ENCODE data around the gene FHOD3. TPM values are rescaled to one million over a fixed set of nuclear protein-coding genes. Genes with fewer than 3 reads are reported as not detected.
A peak's percentile ranks its signal among the peaks of the same experiment; 100 is the strongest.

The FHOD3 gene
- total and polyA plus RNA-seq, 2 of the 8 experiments (the other 6 are each of a cell fraction or from before 2014, with no cell fraction given): 9.7 to 10.5 TPM

- no peak overlapping the region for H4K5ac ChIP-seq (ENCODE audit: insufficient read length, low read depth, low read length)
- no peak overlapping the region for H2BK5ac ChIP-seq (ENCODE audit: low read depth, low read length)
- H4K20me1 ChIP-seq (replicated peaks in 1 of 2; ENCODE audit: control insufficient read depth in 1 of 2, insufficient read depth in 2 of 2, low read length in 2 of 2): no peaks in the 10 kb centered on the region
- no peaks in the 10 kb centered on the region for H3K9me3 ChIP-seq (ENCODE audit: insufficient read depth in 2 of 2, low read depth in 1 of 2, low read length in 1 of 2)
- H2BK120ac ChIP-seq (replicated peaks; ENCODE audit: low read depth, low read length): no peak overlapping the region
- H3K79me2 ChIP-seq (ENCODE audit: control insufficient read depth in 1 of 2, insufficient read depth in 2 of 2, low read length in 2 of 2): no peaks in the 10 kb centered on the region; a peak in 1 of 4 replicates
- H3K23ac ChIP-seq (ENCODE audit: insufficient read length): no peak overlapping the region
- H3K14ac ChIP-seq (ENCODE audit: insufficient read length): no peak overlapping the region
- H2AK5ac ChIP-seq (ENCODE audit: low read depth, low read length): no peak overlapping the region
- H3K4ac ChIP-seq (replicated peaks; ENCODE audit: insufficient read length, low read depth, low read length): no peak overlapping the region
- peak in 1 of 2 experiments; percentile 33 for DNase-seq (ENCODE audit: low read depth in 1 of 2, low spot score in 2 of 2)
- H2BK20ac ChIP-seq (ENCODE audit: low read length): no peak overlapping the region
- H3K18ac ChIP-seq (ENCODE audit: extremely low read depth, low read length): no peak overlapping the region
- no peak overlapping the region for H2BK15ac ChIP-seq (ENCODE audit: low read length)
- H3K4me1 ChIP-seq (replicated peaks in 1 of 4; ENCODE audit: control insufficient read depth in 3 of 4, insufficient read depth in 4 of 4, low read length in 3 of 4): peaks cover 0 to 14% (median 8%) of the 10 kb centered on the region in 4 experiments; a peak in 6 of 7 replicates
- no peak overlapping the region for H3K4me2 ChIP-seq (ENCODE audit: insufficient read depth in 1 of 2, low read depth in 2 of 2, low read length in 2 of 2)
- no peak overlapping the region for H4K8ac ChIP-seq (ENCODE audit: extremely low read depth, insufficient read depth, low read length)
- FAIRE-seq: no peak
- no peak overlapping the region for H2BK12ac ChIP-seq (ENCODE audit: low read depth, low read length)
- ChIA-PET CTCF (ENCODE audit: partially characterized antibody) (interaction anchor here (1.2 kb wide), 1 partner anchor 21 kb away, joined by 3 read pairs; no protein-coding TSS in a partner anchor), POLR2A (ENCODE audit: partially characterized antibody) (interaction anchor here (1.1 kb wide), 1 partner anchor 30 kb away, joined by 3 read pairs; no protein-coding TSS in a partner anchor)
- H2AFZ ChIP-seq (ENCODE audit: low read length): no peak overlapping the region
- no peak overlapping the region for H4K91ac ChIP-seq (replicated peaks; ENCODE audit: insufficient read length, low read length)
- no peaks in the 10 kb centered on the region for H3K36me3 ChIP-seq (ENCODE audit: control insufficient read depth in 2 of 4, insufficient read depth in 4 of 4, low read length in 3 of 4)
- H3K79me1 ChIP-seq (ENCODE audit: low read depth, low read length): no peaks in the 10 kb centered on the region
- H3K9ac ChIP-seq (replicated peaks in 1 of 4; ENCODE audit: extremely low read depth in 1 of 4, low read depth in 3 of 4, low read length in 3 of 4): no peak overlapping the region
- no peaks in the 10 kb centered on the region for H3K23me2 ChIP-seq (ENCODE audit: low read depth, low read length)
- H3K56ac ChIP-seq (replicated peaks; ENCODE audit: insufficient read length, low read depth, low read length): no peak overlapping the region
- H3K27me3 ChIP-seq (replicated peaks in 1 of 4; ENCODE audit: control insufficient read depth in 3 of 4, extremely low read depth in 1 of 4, insufficient read depth in 3 of 4, low read length in 3 of 4): no peaks in the 10 kb centered on the region
- H3K27ac ChIP-seq (ENCODE audit: low read depth, low read length): no peak overlapping the region
- H3K4me3 ChIP-seq (ENCODE audit: extremely low read depth in 1 of 4, insufficient read depth in 2 of 4, low read depth in 3 of 4, low read length in 4 of 4): no peak overlapping the region
- TF ChIP-seq KDM1A (IDR thresholded peaks at IDR 0.05; ENCODE audit: borderline replicate concordance, low read length) (no peak), HDAC6 (IDR thresholded peaks at IDR 0.05; ENCODE audit: low read depth, low read length) (no peak)
Measured at GRCh38 chr18:36496022-36496421, 198.5 kb downstream of the FHOD3 start.
